HCT116 (cell line): ENCODE measurements around the gene NUCB2. TPM values are rescaled to one million over a fixed set of nuclear protein-coding genes. Genes with fewer than 3 reads are reported as not detected.
"Not testable (repeated sequence)": the region's sequence is repeated elsewhere in the genome, so short reads cannot be mapped to it uniquely, and the experiment has no call there.

ENCODE experiments used
- ATAC-seq: fragments of 200-7000 bp; cut with Tn5 transposase; 2 replicates; pipeline ENCODE4 v1.9.1; 2020; ENCODE audit warnings: mild to moderate bottlenecking, moderate library complexity
- BruUV-seq: library from RNA; stranded (reverse); fragments of 400-500 nt; replicated peaks from 2 replicates; lab custom pipeline; 2021; lab: Mats Ljungman, UMichigan
- CTCF ChIA-PET: fragments of 300-600 bp; sonication (Branson Sonifier 250); formaldehyde crosslinking; loops from one replicate; lab custom pipeline; 2021; ENCODE audit warnings: antibody characterized with exemption; lab: Charles Lee
- POLR2A ChIA-PET: fragments of 300-600, 350-600 bp; sonication (Branson Sonifier 250); formaldehyde crosslinking; loops from one replicate; lab custom pipeline; 2021; ENCODE audit warnings: antibody characterized with exemption; lab: Charles Lee
- RAD21 ChIA-PET, 2 experiments: fragments of 300-600 bp; sonication (Branson Sonifier 250); formaldehyde crosslinking; loops; one replicate each; lab custom pipeline; 2023; ENCODE audit warnings: low total read pairs in 2 of 2; ENCODE audit not compliant: uncharacterized antibody in 2 of 2, unreplicated experiment in 2 of 2, low non-redundant PET in 1 of 2; lab: Charles Lee
- DNase-seq: peaks from one replicate; pipeline ENCODE4 v3.0.0-alpha.2; 2010; ENCODE audit warnings: low read depth, low spot score
- H2AFZ ChIP-seq: fragments of 200-600 bp; shearing (Covaris generic), sonication (generic); 2 replicates; pipeline ENCODE4 v1.6.1; 2017; ENCODE audit warnings: low read depth, mixed run types, mixed read lengths, antibody characterized with exemption, low read length; ENCODE audit not compliant: poor library complexity, severe bottlenecking
- H3K27ac ChIP-seq: 2 replicates; pipeline ENCODE4 v1.5.1; 2012; ENCODE audit warnings: low read depth, low read length
- H3K27me3 ChIP-seq: fragments of 200-600 bp; sonication (generic); 2 replicates; pipeline ENCODE4 v1.6.1; 2016; ENCODE audit warnings: mixed run types, low read length, mixed read lengths; ENCODE audit not compliant: insufficient read depth
- H3K36me3 ChIP-seq, 2 experiments: fragments of 200-500 bp in 1 of 2; fragments of 200-600 bp in 1 of 2; sonication (Bioruptor generic) in 1 of 2; sonication (generic) in 1 of 2; 2 replicates each; pipeline versions ENCODE4 v1.5.1 to v1.6.1; 2014 to 2016; ENCODE audit warnings: low read length in 2 of 2, inconsistent platforms in 1 of 2, mixed read lengths in 1 of 2, mixed run types in 1 of 2; ENCODE audit not compliant: insufficient read depth in 2 of 2, control insufficient read depth in 1 of 2
- H3K4me1 ChIP-seq, 2 experiments: fragments of 200-600 bp in 1 of 2; sonication (generic) in 1 of 2; 2 replicates each; pipeline versions ENCODE4 v1.5.1 to v1.6.1; 2012 to 2017; ENCODE audit warnings: low read length in 2 of 2, inconsistent platforms in 1 of 2, mild to moderate bottlenecking in 1 of 2, mixed read lengths in 1 of 2, mixed run types in 1 of 2, moderate library complexity in 1 of 2; ENCODE audit not compliant: insufficient read depth in 2 of 2, control insufficient read depth in 1 of 2
- H3K4me2 ChIP-seq: fragments of 200-600 bp; sonication (generic); 2 replicates; pipeline ENCODE4 v1.6.1; 2017; ENCODE audit warnings: mixed run types, low read length, mixed read lengths
- H3K4me3 ChIP-seq, 2 experiments: fragments of 200-600 bp in 1 of 2; sonication (generic) in 1 of 2; replicated peaks in 1 of 2; 2 replicates each; pipeline ENCODE4 v1.5.1; 2011 to 2016; ENCODE audit warnings: low read length in 2 of 2, control low read depth in 1 of 2, low read depth in 1 of 2, mild to moderate bottlenecking in 1 of 2, mixed read lengths in 1 of 2, mixed run types in 1 of 2
- H3K79me2 ChIP-seq: fragments of 200-600 bp; sonication (generic); 2 replicates; pipeline ENCODE4 v1.6.1; 2017; ENCODE audit warnings: mild to moderate bottlenecking, mixed run types, low read length, moderate library complexity, mixed read lengths; ENCODE audit not compliant: insufficient read depth
- H3K9ac ChIP-seq: fragments of 200-600 bp; sonication (generic); 2 replicates; pipeline ENCODE4 v1.6.1; 2016; ENCODE audit warnings: low read length, mixed read lengths
- H3K9me2 ChIP-seq: fragments of 200-600 bp; sonication (generic), shearing (Covaris generic); 2 replicates; pipeline ENCODE4 v1.6.1; 2017; ENCODE audit warnings: mixed run types, mild to moderate bottlenecking, moderate library complexity; ENCODE audit not compliant: insufficient read depth
- H3K9me3 ChIP-seq, 2 experiments: fragments of 200-500 bp in 1 of 2; fragments of 200-600 bp in 1 of 2; sonication (Bioruptor generic) in 1 of 2; sonication (generic) in 1 of 2; 2 replicates each; pipeline ENCODE4 v1.6.1; 2014 to 2017; ENCODE audit warnings: low read length in 2 of 2, mixed read lengths in 2 of 2, inconsistent platforms in 1 of 2, low read depth in 1 of 2, mild to moderate bottlenecking in 1 of 2, mixed run types in 1 of 2, moderate library complexity in 1 of 2; ENCODE audit not compliant: control insufficient read depth in 1 of 2, insufficient read depth in 1 of 2
- H4K20me1 ChIP-seq: fragments of 200-600 bp; sonication (generic), shearing (Covaris generic); 2 replicates; pipeline ENCODE4 v1.6.1; 2017; ENCODE audit warnings: mixed run types, mild to moderate bottlenecking, moderate library complexity; ENCODE audit not compliant: insufficient read depth
- CBX3 ChIP-seq: IDR thresholded peaks from 2 replicates; pipeline ENCODE4 v1.6.1; 2012; ENCODE audit warnings: low read depth
- CEBPB ChIP-seq: IDR thresholded peaks from 2 replicates; pipeline ENCODE4 v1.6.1; 2012; ENCODE audit warnings: low read depth
- FOSL1 ChIP-seq: IDR thresholded peaks from 2 replicates; pipeline ENCODE4 v1.6.1; 2012; ENCODE audit warnings: low read depth
- JUND ChIP-seq: IDR thresholded peaks from 2 replicates; pipeline ENCODE4 v1.6.1; 2012
- POLR2A ChIP-seq: IDR thresholded peaks from 2 replicates; pipeline ENCODE4 v1.7.0; 2011; ENCODE audit warnings: borderline replicate concordance; ENCODE audit not compliant: insufficient read depth, insufficient read length; ENCODE audit errors: extremely low read depth
- RAD21 ChIP-seq: IDR thresholded peaks from 2 replicates; pipeline ENCODE4 v1.6.1; 2012; ENCODE audit warnings: low read depth, mild to moderate bottlenecking
- SP1 ChIP-seq: IDR thresholded peaks from 2 replicates; pipeline ENCODE4 v1.6.1; 2012; ENCODE audit warnings: low read depth
- ZNF274 ChIP-seq: fragments of 200-500 bp; sonication (Bioruptor generic); IDR thresholded peaks from 2 replicates; pipeline ENCODE4 v1.6.1; 2014; ENCODE audit warnings: mild to moderate bottlenecking, low read depth, low read length, inconsistent platforms
- intact Hi-C: fragments of 100-400 bp; cut with micrococcal nuclease; formaldehyde crosslinking; loops from 2 replicates; pipeline ENCODE4 v1.10.0; 2022
- total RNA-seq: library from RNA; stranded (reverse); gene quantifications from one replicate; pipeline ENCODE4 v1.2.1, GENCODE V29; 2021; ENCODE audit not compliant: unreplicated experiment
- TF ChIP-seq, protein P1 (sequence below), 3 experiments: fragments of 200-600 bp in 1 of 3; sonication (generic) in 1 of 3; IDR thresholded peaks in 2 of 3; conservative IDR thresholded peaks in 1 of 3; 2 replicates each; pipeline ENCODE4 v1.5.1; 2012 to 2017; ENCODE audit warnings: low read depth in 2 of 3, low read length in 2 of 3, antibody characterized with exemption in 1 of 3, borderline replicate concordance in 1 of 3, control low read depth in 1 of 3, mild to moderate bottlenecking in 1 of 3, mixed read lengths in 1 of 3, mixed run types in 1 of 3, moderate library complexity in 1 of 3; ENCODE audit not compliant: insufficient read depth in 1 of 3
- TF ChIP-seq, protein P2 (sequence below): IDR thresholded peaks from 2 replicates; pipeline ENCODE4 v1.6.1; 2012; ENCODE audit warnings: low read depth
- TF ChIP-seq, protein P3 (sequence below): IDR thresholded peaks from 2 replicates; pipeline ENCODE4 v1.6.1; 2012

Gene NUCB2
- total RNA-seq, 1 experiment from 2014 or later: 40.6 TPM

DNA sequence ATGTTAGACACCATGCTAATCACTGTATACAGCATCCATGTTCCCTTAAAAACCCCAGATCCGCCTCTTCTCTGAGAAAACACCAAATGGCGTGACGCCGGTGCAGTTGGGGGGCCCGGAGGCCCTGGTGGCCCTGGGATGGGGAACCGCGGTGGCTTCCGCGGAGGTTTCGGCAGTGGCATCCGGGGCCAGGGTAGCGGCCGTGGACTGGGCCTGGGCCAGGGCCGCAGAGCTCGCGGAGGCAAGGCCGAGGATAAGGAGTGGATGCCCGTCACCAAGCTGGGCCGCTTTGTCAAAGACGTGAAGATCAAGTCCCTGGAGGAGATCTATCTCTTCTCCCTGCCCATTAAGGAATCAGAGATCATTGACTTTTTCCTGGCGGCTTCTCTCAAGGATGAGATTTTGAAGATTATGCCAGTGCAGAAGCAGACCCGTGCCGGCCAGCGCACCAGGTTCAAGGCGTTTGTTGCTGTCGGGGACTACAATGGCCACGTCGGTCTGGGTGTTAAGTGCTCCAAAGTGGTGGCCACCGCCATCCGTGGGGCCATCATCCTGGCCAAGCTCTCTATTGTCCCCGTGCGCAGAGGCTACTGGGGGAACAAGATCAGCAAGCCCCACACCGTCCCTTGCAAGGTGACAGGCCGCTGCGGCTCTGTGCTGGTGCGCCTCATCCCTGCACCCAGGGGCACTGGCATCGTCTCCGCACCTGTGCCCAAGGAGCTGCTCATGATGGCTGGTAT, 48.2 kb upstream of the NUCB2 start:
- H3K4me2 ChIP-seq, POLR2A ChIA-PET, DNase-seq, H2AFZ ChIP-seq, H3K79me2 ChIP-seq, H3K4me3 ChIP-seq, H3K36me3 ChIP-seq, H3K27ac ChIP-seq, H4K20me1 ChIP-seq, H3K9me3 ChIP-seq, intact Hi-C loops, H3K9ac ChIP-seq, ATAC-seq, H3K9me2 ChIP-seq, CTCF ChIA-PET, RAD21 ChIA-PET, BruUV-seq, H3K27me3 ChIP-seq, H3K4me1 ChIP-seq: not testable (repeated sequence)

DNA sequence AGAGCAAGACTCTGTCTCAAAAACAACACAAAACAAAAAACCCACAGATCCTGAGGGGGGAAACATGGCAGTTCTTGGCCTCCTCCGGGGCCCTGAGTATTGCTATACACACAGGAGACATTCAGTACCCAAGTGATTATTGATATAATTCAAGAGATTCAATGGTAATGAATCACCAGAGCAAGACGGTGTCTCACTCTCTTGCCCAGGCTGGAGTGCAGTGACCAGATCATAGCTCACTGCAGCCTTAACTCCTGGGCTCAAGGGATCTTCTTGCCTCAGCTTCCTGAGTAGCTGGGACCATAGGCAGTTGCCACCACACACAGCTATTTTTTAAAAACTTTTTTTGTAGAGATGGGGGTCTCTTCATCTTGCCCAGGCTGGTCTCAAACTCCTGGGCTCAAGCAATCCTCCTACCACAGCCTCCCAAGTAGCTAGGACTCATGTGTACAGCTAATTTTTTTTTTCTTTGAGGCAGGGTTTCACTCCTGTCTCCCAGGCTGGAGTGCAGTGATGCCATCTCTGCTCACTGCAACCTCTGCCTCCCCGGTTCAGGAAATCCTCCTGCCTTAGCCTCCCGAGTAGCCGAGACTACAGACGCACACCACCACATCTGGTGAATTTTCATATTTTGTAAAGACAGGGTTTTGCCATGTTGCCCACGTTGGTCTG, 46.9 kb upstream of the NUCB2 start:
- Histone ChIP-seq H3K9me3 (no peaks in the 10 kb centered on the region), H3K79me2 (no peaks in the 10 kb centered on the region), H3K4me1 (no peaks in the 10 kb centered on the region; a peak in 1 of 4 replicates), H3K27ac (no peak overlapping the region), H4K20me1 (no peaks in the 10 kb centered on the region), H3K4me2 (peak overlapping the region; percentile 17; the same call in 1 of the 2 replicates), H2AFZ (no peak overlapping the region), H3K4me3 (no peak overlapping the region), H3K9ac (no peak overlapping the region), H3K36me3 (no peaks in the 10 kb centered on the region), H3K27me3 (no peaks in the 10 kb centered on the region), H3K9me2 (no peaks in the 10 kb centered on the region)
- BruUV-seq: no TSS peak
- CTCF ChIA-PET: interaction anchor here (0.7 to 1.8 kb wide), 8 partner anchors 13 to 369 kb away, joined by 3 to 12 read pairs (median 6); no protein-coding TSS in a partner anchor
- intact Hi-C loops: loop anchor here (1.0 to 10.0 kb wide), 4 partner anchors 125 to 299 kb away; partner anchors contain the start of gene NCR3LG1
- POLR2A ChIA-PET: interaction anchor here (1.1 kb wide), 1 partner anchor 22 kb away, joined by 3 read pairs; the partner anchor contains the start of gene PIK3C2A
- DNase-seq (no peak), ATAC-seq (no peak; the same call in 1 of the 2 replicates)
- RAD21 ChIA-PET: interaction anchor here in 1 of 2 experiments (1.2 kb wide), 1 partner anchor 38 kb away, joined by 3 read pairs; no protein-coding TSS in a partner anchor
- no peak for TF ChIP-seq RAD21
- TF ChIP-seq, protein P1, sequence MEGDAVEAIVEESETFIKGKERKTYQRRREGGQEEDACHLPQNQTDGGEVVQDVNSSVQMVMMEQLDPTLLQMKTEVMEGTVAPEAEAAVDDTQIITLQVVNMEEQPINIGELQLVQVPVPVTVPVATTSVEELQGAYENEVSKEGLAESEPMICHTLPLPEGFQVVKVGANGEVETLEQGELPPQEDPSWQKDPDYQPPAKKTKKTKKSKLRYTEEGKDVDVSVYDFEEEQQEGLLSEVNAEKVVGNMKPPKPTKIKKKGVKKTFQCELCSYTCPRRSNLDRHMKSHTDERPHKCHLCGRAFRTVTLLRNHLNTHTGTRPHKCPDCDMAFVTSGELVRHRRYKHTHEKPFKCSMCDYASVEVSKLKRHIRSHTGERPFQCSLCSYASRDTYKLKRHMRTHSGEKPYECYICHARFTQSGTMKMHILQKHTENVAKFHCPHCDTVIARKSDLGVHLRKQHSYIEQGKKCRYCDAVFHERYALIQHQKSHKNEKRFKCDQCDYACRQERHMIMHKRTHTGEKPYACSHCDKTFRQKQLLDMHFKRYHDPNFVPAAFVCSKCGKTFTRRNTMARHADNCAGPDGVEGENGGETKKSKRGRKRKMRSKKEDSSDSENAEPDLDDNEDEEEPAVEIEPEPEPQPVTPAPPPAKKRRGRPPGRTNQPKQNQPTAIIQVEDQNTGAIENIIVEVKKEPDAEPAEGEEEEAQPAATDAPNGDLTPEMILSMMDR (IDR thresholded peaks at IDR 0.05 in 2 of 3, conservative IDR thresholded peaks at IDR 0.05 in 1 of 3; ENCODE audit: borderline replicate concordance in 1 of 3, insufficient read depth in 1 of 3, low read depth in 2 of 3, low read length in 2 of 3): no peak
- TF ChIP-seq, protein P2, sequence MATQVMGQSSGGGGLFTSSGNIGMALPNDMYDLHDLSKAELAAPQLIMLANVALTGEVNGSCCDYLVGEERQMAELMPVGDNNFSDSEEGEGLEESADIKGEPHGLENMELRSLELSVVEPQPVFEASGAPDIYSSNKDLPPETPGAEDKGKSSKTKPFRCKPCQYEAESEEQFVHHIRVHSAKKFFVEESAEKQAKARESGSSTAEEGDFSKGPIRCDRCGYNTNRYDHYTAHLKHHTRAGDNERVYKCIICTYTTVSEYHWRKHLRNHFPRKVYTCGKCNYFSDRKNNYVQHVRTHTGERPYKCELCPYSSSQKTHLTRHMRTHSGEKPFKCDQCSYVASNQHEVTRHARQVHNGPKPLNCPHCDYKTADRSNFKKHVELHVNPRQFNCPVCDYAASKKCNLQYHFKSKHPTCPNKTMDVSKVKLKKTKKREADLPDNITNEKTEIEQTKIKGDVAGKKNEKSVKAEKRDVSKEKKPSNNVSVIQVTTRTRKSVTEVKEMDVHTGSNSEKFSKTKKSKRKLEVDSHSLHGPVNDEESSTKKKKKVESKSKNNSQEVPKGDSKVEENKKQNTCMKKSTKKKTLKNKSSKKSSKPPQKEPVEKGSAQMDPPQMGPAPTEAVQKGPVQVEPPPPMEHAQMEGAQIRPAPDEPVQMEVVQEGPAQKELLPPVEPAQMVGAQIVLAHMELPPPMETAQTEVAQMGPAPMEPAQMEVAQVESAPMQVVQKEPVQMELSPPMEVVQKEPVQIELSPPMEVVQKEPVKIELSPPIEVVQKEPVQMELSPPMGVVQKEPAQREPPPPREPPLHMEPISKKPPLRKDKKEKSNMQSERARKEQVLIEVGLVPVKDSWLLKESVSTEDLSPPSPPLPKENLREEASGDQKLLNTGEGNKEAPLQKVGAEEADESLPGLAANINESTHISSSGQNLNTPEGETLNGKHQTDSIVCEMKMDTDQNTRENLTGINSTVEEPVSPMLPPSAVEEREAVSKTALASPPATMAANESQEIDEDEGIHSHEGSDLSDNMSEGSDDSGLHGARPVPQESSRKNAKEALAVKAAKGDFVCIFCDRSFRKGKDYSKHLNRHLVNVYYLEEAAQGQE: no peak
- no peak for TF ChIP-seq POLR2A
- TF ChIP-seq FOSL1: no peak
- no peak for TF ChIP-seq ZNF274
- TF ChIP-seq, protein P3, sequence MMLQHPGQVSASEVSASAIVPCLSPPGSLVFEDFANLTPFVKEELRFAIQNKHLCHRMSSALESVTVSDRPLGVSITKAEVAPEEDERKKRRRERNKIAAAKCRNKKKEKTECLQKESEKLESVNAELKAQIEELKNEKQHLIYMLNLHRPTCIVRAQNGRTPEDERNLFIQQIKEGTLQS: no peak
- TF ChIP-seq CEBPB: no peak
- TF ChIP-seq JUND: no peak
- TF ChIP-seq SP1: no peak
- TF ChIP-seq CBX3: no peak
